NCI-H1092 (cell line): ENCODE measurements around the gene TRERF1.
A peak's percentile ranks its signal among the peaks of the same experiment; 100 is the strongest.

ENCODE experiments used
- DNase-seq: peaks from one replicate; lab custom pipeline; 2025; lab: John Stamatoyannopoulos, UW

TRERF1 gene

GRCh38 chr6:42275376-42276033 is 176.2 kb downstream of the TRERF1 start:
- DNase-seq, result no peak

- no peak for DNase-seq
These were observed 176.8 kb downstream of the TRERF1 start for GRCh38 chr6:42274898-42275297.

- no peak for DNase-seq
These were observed 179.6 kb downstream of the TRERF1 start for GRCh38 chr6:42271834-42272805.

- no peak for DNase-seq
These were observed 181.7 kb downstream of the TRERF1 start for GRCh38 chr6:42269974-42270510.

- DNase-seq, result no peak
These were observed 182.2 kb downstream of the TRERF1 start for GRCh38 chr6:42269553-42269952.

- DNase-seq, result no peak
These were observed 182.9 kb downstream of the TRERF1 start for GRCh38 chr6:42268835-42269204.

- no peak for DNase-seq
These were observed 183.5 kb downstream of the TRERF1 start for GRCh38 chr6:42268016-42268834.

GRCh38 chr6:42266538-42266937 is 185.2 kb downstream of the TRERF1 start:
- DNase-seq, result no peak

GRCh38 chr6:42264852-42265390 is 186.8 kb downstream of the TRERF1 start:
- no peak for DNase-seq

GRCh38 chr6:42264162-42264851 is 187.4 kb downstream of the TRERF1 start:
- DNase-seq, result no peak

- no peak for DNase-seq
These were observed 188.5 kb downstream of the TRERF1 start for GRCh38 chr6:42263165-42263728.

- no peak for DNase-seq
These were observed 190.8 kb downstream of the TRERF1 start for GRCh38 chr6:42260972-42261371.

- no peak for DNase-seq
These were observed 191.3 kb downstream of the TRERF1 start for GRCh38 chr6:42260396-42260888.

GRCh38 chr6:42259841-42260395 is 191.8 kb downstream of the TRERF1 start:
- no peak for DNase-seq

GRCh38 chr6:42259286-42259685 is 192.4 kb downstream of the TRERF1 start:
- no peak for DNase-seq

- no peak for DNase-seq
These were observed 194.1 kb downstream of the TRERF1 start for GRCh38 chr6:42257614-42258013.

- DNase-seq, result no peak
These were observed 194.7 kb downstream of the TRERF1 start for GRCh38 chr6:42257063-42257462.

GRCh38 chr6:42255050-42255449 is 196.7 kb downstream of the TRERF1 start:
- DNase-seq, result no peak

GRCh38 chr6:42254505-42254904 is 197.2 kb downstream of the TRERF1 start:
- no peak for DNase-seq

- peak; percentile 53 for DNase-seq
These were observed 199.7 kb downstream of the TRERF1 start for GRCh38 chr6:42251911-42252637.
